BLaER1 treated with 17β-estradiol and CSF1 and Interleukin-3, amounts not matched to agents 10 nM and 100 nM (cell line): ENCODE measurements around the gene PLPPR3.

Experiments
- H3K27ac ChIP-seq, 11 experiments: shearing (Covaris generic); formaldehyde crosslinking; 2 replicates each; pipeline ENCODE4 v1.8.1; 2022
- H3K27me3 ChIP-seq, 11 experiments: shearing (Covaris generic); formaldehyde crosslinking; 2 replicates each; pipeline ENCODE4 v1.8.1; 2022
- H3K36me3 ChIP-seq, 11 experiments: shearing (Covaris generic); formaldehyde crosslinking; 2 replicates each; pipeline ENCODE4 v1.8.1; 2022
- H3K4me1 ChIP-seq, 10 experiments: shearing (Covaris generic); formaldehyde crosslinking; 2 replicates each; pipeline ENCODE4 v1.8.1; 2022
- H3K4me2 ChIP-seq, 11 experiments: shearing (Covaris generic); formaldehyde crosslinking; 2 replicates each; pipeline ENCODE4 v1.8.1; 2022
- H3K4me3 ChIP-seq, 10 experiments: shearing (Covaris generic); formaldehyde crosslinking; 2 replicates each; pipeline ENCODE4 v1.8.1; 2022
- H3K9ac ChIP-seq, 11 experiments: shearing (Covaris generic); formaldehyde crosslinking; 2 replicates each; pipeline ENCODE4 v1.8.1; 2022
- H3K9me3 ChIP-seq, 11 experiments: shearing (Covaris generic); formaldehyde crosslinking; replicated peaks in 1 of 11; 2 replicates each; pipeline ENCODE4 v1.8.1; 2022
- H4K20me1 ChIP-seq, 11 experiments: shearing (Covaris generic); formaldehyde crosslinking; 2 replicates each; pipeline ENCODE4 v1.8.1; 2022
- Cebpa-rat ChIP-seq, 11 experiments: shearing (Covaris generic); IDR thresholded peaks; 2 replicates each; pipeline ENCODE4 v1.8.1; 2022

The PLPPR3 gene

DNA sequence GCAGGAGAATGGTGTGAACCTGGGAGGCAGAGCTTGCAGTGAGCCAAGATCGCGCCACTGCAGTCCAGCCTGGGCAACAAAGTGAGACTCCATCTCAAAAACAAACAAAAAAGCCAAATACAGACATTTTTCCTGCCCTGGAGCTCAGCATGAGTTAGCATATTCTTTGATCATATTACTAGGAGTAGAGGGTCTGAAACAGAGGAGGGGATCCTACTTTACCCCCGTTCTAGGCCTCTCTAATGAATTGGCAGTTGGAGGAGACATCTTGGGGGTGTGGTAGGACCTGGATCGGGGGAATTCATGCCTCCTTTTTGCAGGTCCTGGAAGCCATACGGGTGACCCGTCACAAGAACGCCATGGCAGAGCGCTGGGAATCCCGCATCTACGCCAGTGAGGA, 58.6 kb downstream of the PLPPR3 start:
- Histone ChIP-seq H3K9ac (no peak overlapping the region), H3K4me1 (peaks cover 0 to 7% (median 0%) of the 10 kb centered on the region in 10 experiments; a peak in 1 of 20 replicates), H3K27ac (no peak overlapping the region), H3K27me3 (no peaks in the 10 kb centered on the region; a peak in 1 of 22 replicates), H3K9me3 (peaks cover 16 to 32% (median 23%) of the 10 kb centered on the region in 11 experiments), H3K4me3 (no peak overlapping the region), H3K36me3 (no peaks in the 10 kb centered on the region), H3K4me2 (no peak overlapping the region), H4K20me1 (no peaks in the 10 kb centered on the region)
- TF ChIP-seq Cebpa-rat (IDR thresholded peaks at IDR 0.05) = no peak
